Colonic mucosa (tissue), 4 donors: ENCODE results near the gene CTDNEP1. TPM values are rescaled to one million over a fixed set of nuclear protein-coding genes. Genes with fewer than 3 reads are reported as not detected.

ENCODE experiments used
- DNase-seq: peaks from one replicate; pipeline ENCODE4 v3.0.0-alpha.2; 2020
- H3K27ac ChIP-seq: fragments of 200-600 bp; one replicate; pipeline ENCODE4 v1.8.0; 2021
- H3K27me3 ChIP-seq: fragments of 200-600 bp; one replicate; pipeline ENCODE4 v1.8.0; 2021
- H3K36me3 ChIP-seq: fragments of 200-600 bp; one replicate; pipeline ENCODE4 v1.8.0; 2021
- H3K4me1 ChIP-seq: fragments of 200-600 bp; one replicate; pipeline ENCODE4 v1.8.0; 2021; ENCODE audit warnings: mild to moderate bottlenecking
- H3K4me3 ChIP-seq: fragments of 200-600 bp; one replicate; pipeline ENCODE4 v1.8.0; 2021
- H3K9ac ChIP-seq, 2 donors: one replicate each; pipeline ENCODE4 v1.7.0; 2013; ENCODE audit warnings: control low read depth in 2 of 2, low read depth in 2 of 2, low read length in 2 of 2
- H3K9me3 ChIP-seq: fragments of 200-600 bp; one replicate; pipeline ENCODE4 v1.8.0; 2021
- CTCF ChIP-seq: fragments of 200-600 bp; IDR thresholded peaks from one replicate; pipeline ENCODE4 v1.8.0; 2022; ENCODE audit warnings: antibody characterized with exemption, mild to moderate bottlenecking
- intact Hi-C: fragments of 100-400 bp; cut with DNase I; formaldehyde crosslinking; loops from one replicate; pipeline ENCODE4 v1.14.1; 2022
- microRNA-seq: library from miRNA; unstranded; fragments of <30 nt; microRNA quantifications from one replicate; pipeline ENCODE4, GENCODE V29; 2019
- total RNA-seq, 2 donors: library from RNA; stranded (reverse); fragmentation: NEBNext Ultra II Directional in 1 of 2; extraction: Animal tissue kit (Norgen Biotek cat#: 25700) in 1 of 2; gene quantifications; one replicate each; pipeline ENCODE4 v1.2.1, GENCODE V29; 2021
- donor health status: healthy.
- donor health status: DM: no; HTN: no; CAD: no.
- donor health status: DM: no; HTN: no; CAD: no.

Gene CTDNEP1
- total RNA-seq, 2 donors from 2014 or later: 124 to 145 TPM

DNA sequence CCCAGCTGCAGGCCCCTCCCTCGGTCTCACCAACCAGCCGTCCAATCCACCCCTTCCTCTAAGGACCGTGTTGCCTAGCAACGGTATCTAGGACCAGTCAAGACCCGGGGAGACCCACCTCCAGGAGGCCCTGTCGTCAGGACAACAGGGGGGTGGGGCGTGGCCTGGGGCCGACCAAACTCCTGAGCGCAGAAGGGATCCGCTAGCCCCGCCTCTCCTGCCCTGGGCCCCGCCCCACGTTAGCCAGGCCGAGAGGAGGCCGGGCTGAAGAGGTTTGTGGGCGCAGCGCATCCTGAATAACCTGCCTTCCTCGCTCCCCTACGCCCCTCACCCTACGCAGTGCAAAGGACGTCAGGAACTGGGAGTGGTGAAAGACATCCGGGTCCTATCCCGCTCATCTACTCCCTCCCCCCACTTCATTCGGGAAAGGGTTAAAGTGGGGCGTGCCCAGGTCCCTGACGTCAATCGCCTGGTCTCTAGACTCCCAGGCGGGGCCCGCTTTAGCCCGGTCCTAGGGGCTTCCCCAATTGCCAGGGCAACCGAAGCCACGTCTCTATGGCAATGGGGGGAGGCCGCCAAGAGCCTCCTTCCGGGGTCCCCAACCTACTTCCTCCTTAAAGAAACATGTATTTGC is 46.6 kb downstream of the CTDNEP1 start:
- Histone ChIP-seq H3K27ac (no peak overlapping the region), H3K4me1 (no peaks in the 10 kb centered on the region), H3K4me3 (peak overlapping the region; percentile 39), H3K9ac (peak overlapping the region; percentile 44 to 57), H3K36me3 (no peaks in the 10 kb centered on the region), H3K27me3 (no peaks in the 10 kb centered on the region), H3K9me3 (no peaks in the 10 kb centered on the region)
- DNase-seq: peak; percentile 79
- no peak for TF ChIP-seq CTCF
- intact Hi-C loops: no loop called here

DNA sequence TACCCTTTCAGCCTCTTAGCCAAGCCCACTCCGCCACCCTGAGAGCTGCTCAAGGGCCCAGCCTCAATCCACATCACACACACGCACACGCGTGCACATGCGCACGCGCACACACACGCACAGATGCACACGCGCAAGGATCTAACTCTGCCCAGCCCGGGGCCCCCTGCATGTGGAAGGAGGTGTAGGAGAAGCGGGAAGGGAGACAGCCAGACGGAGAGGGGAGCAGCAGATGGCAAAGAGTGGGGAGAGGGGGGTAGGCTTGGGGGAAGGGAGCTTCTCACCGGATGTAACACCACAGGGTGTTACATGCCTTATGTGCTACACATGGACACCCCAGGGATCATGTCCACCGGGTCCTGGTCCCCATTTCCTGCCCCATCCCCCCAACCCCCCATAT is 47.2 kb downstream of the CTDNEP1 start:
- Histone ChIP-seq H3K36me3 (no peaks in the 10 kb centered on the region), H3K4me3 (no peak overlapping the region), H3K4me1 (no peaks in the 10 kb centered on the region), H3K27me3 (no peaks in the 10 kb centered on the region), H3K9ac (peak overlapping the region; percentile 43 to 57), H3K9me3 (no peaks in the 10 kb centered on the region), H3K27ac (no peak overlapping the region)
- no peak for TF ChIP-seq CTCF
- no peak for DNase-seq
- intact Hi-C loops: no loop called here

- Histone ChIP-seq H3K4me3 (no peak overlapping the region), H3K36me3 (no peaks in the 10 kb centered on the region), H3K9ac (no peak overlapping the region), H3K9me3 (no peaks in the 10 kb centered on the region), H3K27me3 (no peaks in the 10 kb centered on the region), H3K27ac (no peak overlapping the region), H3K4me1 (no peaks in the 10 kb centered on the region)
- intact Hi-C loops: no loop called here
- DNase-seq: no peak
- TF ChIP-seq CTCF: no peak
Measured at GRCh38 chr17:7203391-7203790, 48.1 kb downstream of the CTDNEP1 start.

DNA sequence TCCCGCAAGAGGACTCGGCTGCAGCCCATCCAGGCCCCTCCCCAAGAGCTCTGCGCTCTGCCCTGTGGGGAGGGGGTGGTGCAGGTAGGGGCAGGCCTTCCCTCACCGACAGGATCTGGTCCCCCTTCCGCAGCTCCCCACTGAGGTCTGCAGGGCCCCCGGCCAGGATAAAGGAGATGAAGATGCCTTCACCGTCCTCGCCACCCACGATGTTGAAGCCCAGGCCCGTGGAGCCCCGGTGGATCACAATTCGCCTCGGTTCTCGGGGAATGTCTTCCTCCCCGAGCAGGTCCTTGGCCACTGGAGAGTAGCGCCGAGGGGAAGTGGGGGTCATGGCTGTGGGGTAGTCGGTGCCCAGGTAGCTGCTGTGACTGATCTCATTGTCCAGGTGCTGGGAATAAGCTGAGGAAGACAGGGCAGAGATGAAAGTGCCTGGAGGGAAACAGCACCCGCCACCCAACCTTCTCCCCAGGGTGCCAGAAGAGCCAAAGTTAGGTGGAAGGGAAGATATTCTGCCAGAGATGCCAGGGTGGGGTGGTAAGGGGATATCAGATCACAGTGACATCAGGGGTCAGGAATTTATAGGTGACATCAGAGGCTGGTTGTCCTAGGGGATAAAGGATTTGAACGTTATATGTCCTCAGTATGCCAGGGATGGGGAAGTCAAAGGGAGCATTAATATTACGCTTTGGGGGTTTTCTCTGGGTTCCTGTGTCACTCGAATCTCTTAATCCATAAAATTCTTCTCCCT is 54.7 kb downstream of the CTDNEP1 start:
- no peak for DNase-seq
- intact Hi-C loops: no loop called here
- Histone ChIP-seq H3K4me3 (no peak overlapping the region), H3K9me3 (no peaks in the 10 kb centered on the region), H3K4me1 (no peaks in the 10 kb centered on the region), H3K36me3 (no peaks in the 10 kb centered on the region), H3K27me3 (no peaks in the 10 kb centered on the region), H3K27ac (no peak overlapping the region), H3K9ac (no peak overlapping the region)
- no peak for TF ChIP-seq CTCF

DNA sequence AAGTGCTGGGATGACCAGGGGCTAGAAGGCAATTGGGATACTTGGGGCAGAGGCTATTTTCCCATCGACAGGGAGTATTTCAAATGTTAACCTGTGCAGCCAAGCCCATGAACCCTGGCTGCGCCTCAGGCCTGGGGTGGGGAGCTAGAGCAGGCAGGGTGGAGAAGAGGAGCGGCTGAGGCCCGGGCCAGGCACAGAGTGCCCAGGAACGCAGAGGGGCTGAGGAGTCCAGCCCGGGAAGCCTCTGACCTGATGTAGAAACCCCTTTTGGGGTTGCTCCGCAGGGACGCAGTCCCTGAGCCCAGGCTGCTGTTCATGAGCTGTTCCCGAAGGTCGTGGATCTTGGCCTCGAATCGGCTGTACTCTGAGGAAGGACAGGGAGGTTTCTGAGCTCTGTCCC is 55.6 kb downstream of the CTDNEP1 start:
- Histone ChIP-seq H3K9ac (no peak overlapping the region), H3K4me1 (no peaks in the 10 kb centered on the region), H3K27ac (no peak overlapping the region), H3K36me3 (no peaks in the 10 kb centered on the region), H3K27me3 (no peaks in the 10 kb centered on the region), H3K9me3 (no peaks in the 10 kb centered on the region), H3K4me3 (no peak overlapping the region)
- no peak for DNase-seq
- intact Hi-C loops: no loop called here
- TF ChIP-seq CTCF: no peak

Small RNA genes within 50 kb of the gene (microRNA-seq; reads per million reads assigned to microRNA genes)
- gene MIR324: 1,490 reads per million, percentile 83 among the genes with 10 or more reads in this experiment

Other genes starting within 250 kb of the CTDNEP1 start
- 100 to 1,000 TPM; 190 to 204 TPM for gene RNASEK, start 239.1 kb downstream of the CTDNEP1 start, total RNA-seq
- gene BCL6B, start 228.7 kb downstream of the CTDNEP1 start, total RNA-seq: 1 to 10 TPM in 1 of 2 donors, under 1 TPM in 1; 0.89 to 7.3 TPM
- gene SLC16A13, start 215.7 kb downstream of the CTDNEP1 start, total RNA-seq: 10 to 100 TPM; 11.0 to 13.9 TPM
- under 1 TPM; 0.22 to 0.40 TPM for gene SLC16A11, start 207.6 kb downstream of the CTDNEP1 start, total RNA-seq
- gene CLEC10A, start 171.5 kb downstream of the CTDNEP1 start, total RNA-seq: 1 to 10 TPM in 1 of 2 donors, under 1 TPM in 1; 0.96 to 9.7 TPM
- gene ASGR2, start 136.9 kb downstream of the CTDNEP1 start, total RNA-seq: under 1 TPM; 0.45 to 0.49 TPM
- gene ASGR1, start 72.4 kb downstream of the CTDNEP1 start, total RNA-seq: 1 to 10 TPM in 1 of 2 donors, under 1 TPM in 1; 0.47 to 1.1 TPM
- gene DLG4, start 31.9 kb downstream of the CTDNEP1 start, total RNA-seq: 1 to 10 TPM; 4.8 to 5.6 TPM
- 100 to 1,000 TPM; 606 to 859 TPM for gene ACADVL, start 31.8 kb downstream of the CTDNEP1 start, total RNA-seq
- gene DVL2, start 17.2 kb downstream of the CTDNEP1 start, total RNA-seq: 10 to 100 TPM; 32.4 to 42.4 TPM
- gene PHF23, start 12.3 kb downstream of the CTDNEP1 start, total RNA-seq: 10 to 100 TPM; 29.8 to 38.6 TPM
- gene GABARAP, start 9.3 kb downstream of the CTDNEP1 start, total RNA-seq: 100 to 1,000 TPM; 378 to 513 TPM
- gene ELP5, start 481 bp upstream of the CTDNEP1 start, total RNA-seq: 10 to 100 TPM; 34.4 to 77.9 TPM
- gene CLDN7, start 10.7 kb upstream of the CTDNEP1 start, total RNA-seq: 100 to 1,000 TPM; 798 to 919 TPM
- 1 to 10 TPM; 1.9 to 5.7 TPM for gene SLC2A4, start 30.0 kb upstream of the CTDNEP1 start, total RNA-seq
- 10 to 100 TPM; 22.1 to 40.4 TPM for gene YBX2, start 42.9 kb upstream of the CTDNEP1 start, total RNA-seq
- 100 to 1,000 TPM; 367 to 917 TPM for gene EIF5A, start 55.9 kb upstream of the CTDNEP1 start, total RNA-seq
- 10 to 100 TPM; 53.8 to 85.7 TPM for gene GPS2, start 63.6 kb upstream of the CTDNEP1 start, total RNA-seq
- gene NEURL4, start 77.6 kb upstream of the CTDNEP1 start, total RNA-seq: 10 to 100 TPM; 30.2 to 55.8 TPM
- gene ACAP1, start 84.8 kb upstream of the CTDNEP1 start, total RNA-seq: 10 to 100 TPM in 1 of 2 donors, 1 to 10 TPM in 1; 7.4 to 12.1 TPM
- gene KCTD11, start 100.4 kb upstream of the CTDNEP1 start, total RNA-seq: 10 to 100 TPM in 1 of 2 donors, 1 to 10 TPM in 1; 5.6 to 12.6 TPM
- gene TMEM95, start 103.4 kb upstream of the CTDNEP1 start, total RNA-seq: not detected
- 10 to 100 TPM; 18.0 to 22.6 TPM for gene TNK1, start 129.4 kb upstream of the CTDNEP1 start, total RNA-seq
- gene PLSCR3, start 142.8 kb upstream of the CTDNEP1 start, total RNA-seq: 10 to 100 TPM; 11.0 to 12.0 TPM
- 100 to 1,000 TPM in 1 of 2 donors, 10 to 100 TPM in 1; 88.2 to 101 TPM for gene TMEM256, start 152.4 kb upstream of the CTDNEP1 start, total RNA-seq
- gene NLGN2, start 156.1 kb upstream of the CTDNEP1 start, total RNA-seq: 1 to 10 TPM; 2.5 to 5.0 TPM
- not detected for gene SPEM1, start 168.6 kb upstream of the CTDNEP1 start, total RNA-seq
- gene SPEM2, start 173.9 kb upstream of the CTDNEP1 start, total RNA-seq: not detected
- gene SPEM3, start 177.1 kb upstream of the CTDNEP1 start, total RNA-seq: not detected
- gene TMEM102, start 183.7 kb upstream of the CTDNEP1 start, total RNA-seq: 10 to 100 TPM; 20.4 to 20.6 TPM
- gene FGF11, start 187.8 kb upstream of the CTDNEP1 start, total RNA-seq: 1 to 10 TPM; 1.2 to 1.6 TPM
- 1 to 10 TPM; 4.3 to 6.1 TPM for gene CHRNB1, start 193.3 kb upstream of the CTDNEP1 start, total RNA-seq
- gene ZBTB4, start 227.9 kb upstream of the CTDNEP1 start, total RNA-seq: 10 to 100 TPM; 12.9 to 26.7 TPM
- not detected for gene SLC35G6, start 229.7 kb upstream of the CTDNEP1 start, total RNA-seq
- gene POLR2A, start 232.6 kb upstream of the CTDNEP1 start, total RNA-seq: 100 to 1,000 TPM in 1 of 2 donors, 10 to 100 TPM in 1; 73.5 to 137 TPM